ENCODE results near the gene RNF130. TPM values are rescaled to one million over a fixed set of nuclear protein-coding genes. Genes with fewer than 3 reads are reported as not detected.

Gene RNF130
- total and polyA plus RNA-seq, 7 experiments from 2014 or later, result 3.6 to 76.3 (median 21.0) TPM

GRCh38 chr5:180035206-180035931 lies 36.2 kb downstream of the RNF130 start:
- POLR2A ChIA-PET, result no interaction called here
- intact Hi-C loops (cut with micrococcal nuclease), result no loop called here
- Mint-ChIP-seq H3K9me3 (peaks cover 4 to 35% (median 17%) of the 10 kb centered on the region in 11 donors), H3K27me3 (no peaks in the 10 kb centered on the region), H3K36me3 (peaks cover 8 to 82% (median 59%) of the 10 kb centered on the region in 5 donors), H3K4me3 (no peak overlapping the region), H3K27ac (no peak overlapping the region), H3K4me1 (no peaks in the 10 kb centered on the region)
- H3K4me1 ChIP-seq (ENCODE audit: control insufficient read depth in 2 of 2, insufficient read depth in 2 of 2, low read length in 2 of 2), result no peaks in the 10 kb centered on the region
- DNase-seq (no peak), ATAC-seq (no peak)
- H3K27me3 ChIP-seq (ENCODE audit: control insufficient read depth in 2 of 2, insufficient read depth in 2 of 2, low read length in 2 of 2), result no peaks in the 10 kb centered on the region
- H3K27ac ChIP-seq (ENCODE audit: low read depth, low read length), result no peak overlapping the region
- peaks cover 0 to 10% (median 0%) of the 10 kb centered on the region in 3 experiments for H3K36me3 ChIP-seq (ENCODE audit: control insufficient read depth in 2 of 3, insufficient read depth in 3 of 3, low read length in 3 of 3)
- no peak overlapping the region for H3K4me3 ChIP-seq (ENCODE audit: low read length)
- H3K9me3 ChIP-seq (ENCODE audit: control insufficient read depth in 2 of 3, low read length in 3 of 3), result peaks cover 0 to 12% (median 0%) of the 10 kb centered on the region in 3 experiments
- CTCF ChIA-PET, result interaction anchor here (1.1 kb wide), 1 partner anchor 10 kb away, joined by 5 read pairs; no protein-coding TSS in a partner anchor

DNA sequence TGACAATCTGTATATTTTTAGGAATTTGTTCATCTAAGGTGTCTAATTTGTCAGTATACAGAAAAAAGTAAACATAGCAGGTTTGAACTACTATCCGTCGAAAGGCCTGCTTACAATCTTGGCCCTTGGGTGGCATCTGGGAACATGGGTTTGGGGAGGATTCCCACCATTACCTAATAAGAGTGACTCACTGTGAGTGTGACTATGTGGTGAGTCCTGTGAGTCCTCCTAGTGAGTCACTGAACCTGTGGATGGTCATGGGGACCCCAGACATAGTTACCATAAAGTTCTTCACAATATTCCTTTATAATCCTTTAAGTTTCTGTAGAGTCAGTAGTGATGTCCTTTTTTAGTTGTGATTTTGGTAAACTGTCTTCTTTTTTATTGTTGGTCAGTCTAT lies 37.0 kb downstream of the RNF130 start:
- Histone ChIP-seq H3K27me3 (ENCODE audit: control insufficient read depth in 2 of 2, insufficient read depth in 2 of 2, low read length in 2 of 2) (no peaks in the 10 kb centered on the region), H3K4me3 (ENCODE audit: low read length) (no peak overlapping the region), H3K27ac (ENCODE audit: low read depth, low read length) (no peak overlapping the region), H3K9me3 (ENCODE audit: control insufficient read depth in 2 of 3, low read length in 3 of 3) (peaks cover 0 to 12% (median 0%) of the 10 kb centered on the region in 3 experiments), H3K36me3 (ENCODE audit: control insufficient read depth in 2 of 3, insufficient read depth in 3 of 3, low read length in 3 of 3) (peaks cover 0 to 10% (median 0%) of the 10 kb centered on the region in 3 experiments), H3K4me1 (ENCODE audit: control insufficient read depth in 2 of 2, insufficient read depth in 2 of 2, low read length in 2 of 2) (no peaks in the 10 kb centered on the region)
- Mint-ChIP-seq H3K27ac (no peak overlapping the region), H3K9me3 (peaks cover 4 to 35% (median 17%) of the 10 kb centered on the region in 11 donors), H3K4me3 (no peak overlapping the region), H3K27me3 (no peaks in the 10 kb centered on the region), H3K36me3 (peaks cover 8 to 74% (median 59%) of the 10 kb centered on the region in 5 donors), H3K4me1 (no peaks in the 10 kb centered on the region)
- ChIA-PET CTCF (interaction anchor here (1.1 kb wide), 1 partner anchor 9 kb away, joined by 5 read pairs; no protein-coding TSS in a partner anchor), POLR2A (no interaction called here)
- intact Hi-C loops (cut with micrococcal nuclease), result no loop called here
- peak; percentile 45 for ATAC-seq
- no peak for DNase-seq

DNA sequence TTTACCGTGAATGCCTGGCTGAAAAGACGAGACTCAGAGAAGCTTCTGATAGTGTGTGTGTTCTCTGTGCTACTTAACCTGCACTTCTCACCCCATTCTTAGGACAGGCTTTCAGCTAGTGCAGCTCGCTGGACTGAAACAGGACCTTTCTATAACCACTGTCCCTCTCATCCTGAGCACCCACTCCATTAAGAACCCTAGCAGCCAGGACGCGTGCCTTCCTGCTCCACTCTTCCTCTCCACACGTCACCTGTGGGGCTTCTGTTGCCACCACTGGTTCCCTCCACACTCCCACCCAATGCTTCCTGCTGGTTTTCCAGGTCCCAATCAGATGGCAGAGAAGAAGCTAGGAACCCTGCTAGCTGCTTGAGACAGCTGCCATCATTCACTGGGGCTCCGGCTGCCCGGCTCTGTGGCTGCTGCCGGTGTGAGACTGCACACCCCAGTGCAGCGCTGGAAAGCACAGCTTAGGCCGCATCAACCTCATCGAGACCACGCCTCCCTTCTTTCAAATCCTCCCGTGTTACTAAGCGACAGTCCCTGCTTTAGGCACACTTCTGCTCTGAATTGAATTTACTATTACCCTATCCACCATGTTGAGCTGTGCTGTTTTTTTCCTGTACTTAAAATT lies 44.0 kb downstream of the RNF130 start:
- Histone ChIP-seq H3K9me3 (ENCODE audit: control insufficient read depth in 2 of 3, low read length in 3 of 3) (no peaks in the 10 kb centered on the region), H3K4me3 (ENCODE audit: low read length) (no peak overlapping the region), H3K27me3 (ENCODE audit: control insufficient read depth in 2 of 2, insufficient read depth in 2 of 2, low read length in 2 of 2) (no peaks in the 10 kb centered on the region), H3K27ac (ENCODE audit: low read depth, low read length) (no peak overlapping the region), H3K36me3 (ENCODE audit: control insufficient read depth in 2 of 3, insufficient read depth in 3 of 3, low read length in 3 of 3) (no peaks in the 10 kb centered on the region), H3K4me1 (ENCODE audit: control insufficient read depth in 2 of 2, insufficient read depth in 2 of 2, low read length in 2 of 2) (no peaks in the 10 kb centered on the region)
- Mint-ChIP-seq H3K4me3 (no peak overlapping the region), H3K4me1 (peaks cover 0 to 11% (median 2%) of the 10 kb centered on the region in 7 donors), H3K36me3 (peaks cover 0 to 24% (median 21%) of the 10 kb centered on the region in 5 donors), H3K27me3 (no peaks in the 10 kb centered on the region), H3K9me3 (peaks cover 0 to 4% (median 0%) of the 10 kb centered on the region in 11 donors), H3K27ac (no peak overlapping the region)
- ChIA-PET POLR2A (no interaction called here), CTCF (no interaction called here)
- ATAC-seq, result no peak
- DNase-seq, result no peak
- intact Hi-C loops (cut with micrococcal nuclease), result no loop called here

GRCh38 chr5:180026734-180027458 lies 44.7 kb downstream of the RNF130 start:
- POLR2A ChIA-PET, result interaction anchor here (0.8 kb wide), 1 partner anchor 63 kb away, joined by 3 read pairs; no protein-coding TSS in a partner anchor
- no peaks in the 10 kb centered on the region for H3K9me3 Mint-ChIP-seq

GRCh38 chr5:180026320-180026719 lies 45.2 kb downstream of the RNF130 start:
- ATAC-seq, result peak; percentile 78
- ChIA-PET POLR2A (interaction anchor here (0.8 kb wide), 1 partner anchor 64 kb away, joined by 3 read pairs; no protein-coding TSS in a partner anchor), CTCF (no interaction called here)
- Histone ChIP-seq H3K4me1 (ENCODE audit: control insufficient read depth in 2 of 2, insufficient read depth in 2 of 2, low read length in 2 of 2) (no peaks in the 10 kb centered on the region), H3K27ac (ENCODE audit: low read depth, low read length) (no peak overlapping the region), H3K4me3 (ENCODE audit: low read length) (no peak overlapping the region), H3K9me3 (ENCODE audit: control insufficient read depth in 2 of 3, low read length in 3 of 3) (no peaks in the 10 kb centered on the region), H3K36me3 (ENCODE audit: control insufficient read depth in 2 of 3, insufficient read depth in 3 of 3, low read length in 3 of 3) (no peaks in the 10 kb centered on the region), H3K27me3 (ENCODE audit: control insufficient read depth in 2 of 2, insufficient read depth in 2 of 2, low read length in 2 of 2) (no peaks in the 10 kb centered on the region)
- no peak for DNase-seq
- Mint-ChIP-seq H3K4me3 (no peak overlapping the region), H3K36me3 (peaks cover 0 to 30% (median 21%) of the 10 kb centered on the region in 5 donors), H3K27ac (no peak overlapping the region), H3K27me3 (no peaks in the 10 kb centered on the region), H3K4me1 (peaks cover 0 to 11% (median 2%) of the 10 kb centered on the region in 7 donors), H3K9me3 (peaks cover 0 to 2% (median 0%) of the 10 kb centered on the region in 11 donors)
- intact Hi-C loops (cut with micrococcal nuclease), result no loop called here

More at GRCh38 chr5:180026734-180027458, 44.7 kb downstream of the RNF130 start:
- Mint-ChIP-seq H3K4me3 (no peak overlapping the region), H3K36me3 (peaks cover 0 to 25% (median 21%) of the 10 kb centered on the region in 5 donors), H3K4me1 (peaks cover 0 to 11% (median 2%) of the 10 kb centered on the region in 7 donors), H3K27me3 (no peaks in the 10 kb centered on the region), H3K27ac (no peak overlapping the region)
- CTCF ChIA-PET, result no interaction called here
- H3K36me3 ChIP-seq (ENCODE audit: control insufficient read depth in 2 of 3, insufficient read depth in 3 of 3, low read length in 3 of 3), result no peaks in the 10 kb centered on the region
- ATAC-seq (no peak), DNase-seq (no peak)
- H3K4me3 ChIP-seq (ENCODE audit: low read length), result no peak overlapping the region
- no peaks in the 10 kb centered on the region for H3K27me3 ChIP-seq (ENCODE audit: control insufficient read depth in 2 of 2, insufficient read depth in 2 of 2, low read length in 2 of 2)
- intact Hi-C loops (cut with micrococcal nuclease), result no loop called here
- no peak overlapping the region for H3K27ac ChIP-seq (ENCODE audit: low read depth, low read length)
- no peaks in the 10 kb centered on the region for H3K4me1 ChIP-seq (ENCODE audit: control insufficient read depth in 2 of 2, insufficient read depth in 2 of 2, low read length in 2 of 2)
- H3K9me3 ChIP-seq (ENCODE audit: control insufficient read depth in 2 of 3, low read length in 3 of 3), result no peaks in the 10 kb centered on the region

- DNase-seq (no peak), ATAC-seq (no peak)
- intact Hi-C loops (cut with micrococcal nuclease), result no loop called here
- Mint-ChIP-seq H3K27me3 (no peaks in the 10 kb centered on the region), H3K4me1 (peaks cover 0 to 7% (median 2%) of the 10 kb centered on the region in 7 donors), H3K36me3 (peaks cover 0 to 56% (median 46%) of the 10 kb centered on the region in 5 donors), H3K9me3 (peaks cover 0 to 7% (median 2%) of the 10 kb centered on the region in 11 donors), H3K27ac (no peak overlapping the region), H3K4me3 (no peak overlapping the region)
- ChIA-PET POLR2A (no interaction called here), CTCF (no interaction called here)
- Histone ChIP-seq H3K9me3 (ENCODE audit: control insufficient read depth in 2 of 3, low read length in 3 of 3) (no peaks in the 10 kb centered on the region), H3K4me1 (ENCODE audit: control insufficient read depth in 2 of 2, insufficient read depth in 2 of 2, low read length in 2 of 2) (no peaks in the 10 kb centered on the region), H3K27ac (ENCODE audit: low read depth, low read length) (no peak overlapping the region), H3K4me3 (ENCODE audit: low read length) (no peak overlapping the region), H3K36me3 (ENCODE audit: control insufficient read depth in 2 of 3, insufficient read depth in 3 of 3, low read length in 3 of 3) (no peaks in the 10 kb centered on the region), H3K27me3 (ENCODE audit: control insufficient read depth in 2 of 2, insufficient read depth in 2 of 2, low read length in 2 of 2) (no peaks in the 10 kb centered on the region)
These were observed 49.7 kb downstream of the RNF130 start for GRCh38 chr5:180021900-180022299.
